HG03521 (cell line): ENCODE data around the gene ACTR6.
"Not testable (repeated sequence)": the region's sequence is repeated elsewhere in the genome, so short reads cannot be mapped to it uniquely, and the experiment has no call there.

ENCODE experiments used
- ATAC-seq: cut with Tn5 transposase; IDR thresholded peaks from one replicate; pipeline ENCODE4 v1.9.1; 2021; ENCODE audit warnings: mild to moderate bottlenecking, moderate library complexity; ENCODE audit not compliant: unreplicated experiment

Gene ACTR6

DNA sequence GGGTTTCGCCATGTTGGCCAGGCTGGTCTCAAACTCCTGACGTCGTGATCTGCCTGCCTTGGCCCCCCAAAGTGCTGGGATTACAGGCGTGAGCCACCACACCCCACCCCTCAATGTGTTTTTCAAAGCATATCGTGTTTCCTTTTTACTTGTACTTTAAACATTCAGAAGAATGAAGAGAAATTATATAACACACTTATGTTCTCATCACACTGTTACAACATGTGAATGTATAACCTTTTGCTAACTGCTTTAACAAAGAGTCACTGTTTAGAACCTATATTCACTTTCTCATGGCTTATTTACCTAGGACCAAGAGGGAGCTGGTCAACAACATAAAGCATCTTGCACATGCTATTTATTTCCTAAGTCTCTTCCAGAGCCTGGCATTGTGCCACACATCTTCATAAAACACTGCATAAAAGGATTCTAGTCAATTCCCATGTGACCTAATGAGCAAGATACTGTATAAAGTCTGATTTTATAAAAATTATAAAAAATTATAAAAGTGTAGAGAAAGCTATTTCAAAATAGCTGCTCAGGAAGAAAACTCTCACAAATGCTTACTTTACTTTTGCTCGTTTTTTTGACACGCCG, 16.0 kb upstream of the ACTR6 start:
- ATAC-seq, result no peak

DNA sequence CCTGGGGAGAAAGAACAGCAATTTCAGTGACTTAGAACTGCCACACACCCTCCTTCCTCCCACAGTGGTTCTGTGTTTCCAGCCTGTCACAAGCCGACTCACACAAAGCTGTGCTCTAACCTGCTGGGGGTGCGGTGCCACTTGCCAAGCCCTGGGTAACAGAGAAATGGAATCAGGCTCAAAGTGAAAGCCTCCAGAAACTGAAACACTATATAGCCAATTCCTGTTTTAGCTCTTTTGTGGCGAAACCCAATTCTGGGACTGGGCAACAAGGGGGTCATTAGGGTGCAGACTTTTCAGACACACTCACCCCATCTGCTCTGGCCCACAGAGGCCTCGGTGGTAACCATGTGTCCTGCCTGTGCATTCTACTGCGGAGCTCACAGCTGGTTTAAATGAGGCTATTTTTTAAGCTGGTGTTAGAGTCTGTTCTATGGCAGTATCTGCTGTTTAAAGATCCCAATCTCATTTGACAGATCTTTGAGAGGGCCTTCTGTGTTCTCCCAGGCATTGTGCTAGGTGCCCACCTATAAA, 15.2 kb upstream of the ACTR6 start:
- peak; percentile 49 for ATAC-seq

- no peak for ATAC-seq
Measured at GRCh38 chr12:100186071-100186470, 14.5 kb upstream of the ACTR6 start.

GRCh38 chr12:100187068-100187467, 13.5 kb upstream of the ACTR6 start:
- no peak for ATAC-seq

GRCh38 chr12:100187857-100188519, 12.6 kb upstream of the ACTR6 start:
- no peak for ATAC-seq

DNA sequence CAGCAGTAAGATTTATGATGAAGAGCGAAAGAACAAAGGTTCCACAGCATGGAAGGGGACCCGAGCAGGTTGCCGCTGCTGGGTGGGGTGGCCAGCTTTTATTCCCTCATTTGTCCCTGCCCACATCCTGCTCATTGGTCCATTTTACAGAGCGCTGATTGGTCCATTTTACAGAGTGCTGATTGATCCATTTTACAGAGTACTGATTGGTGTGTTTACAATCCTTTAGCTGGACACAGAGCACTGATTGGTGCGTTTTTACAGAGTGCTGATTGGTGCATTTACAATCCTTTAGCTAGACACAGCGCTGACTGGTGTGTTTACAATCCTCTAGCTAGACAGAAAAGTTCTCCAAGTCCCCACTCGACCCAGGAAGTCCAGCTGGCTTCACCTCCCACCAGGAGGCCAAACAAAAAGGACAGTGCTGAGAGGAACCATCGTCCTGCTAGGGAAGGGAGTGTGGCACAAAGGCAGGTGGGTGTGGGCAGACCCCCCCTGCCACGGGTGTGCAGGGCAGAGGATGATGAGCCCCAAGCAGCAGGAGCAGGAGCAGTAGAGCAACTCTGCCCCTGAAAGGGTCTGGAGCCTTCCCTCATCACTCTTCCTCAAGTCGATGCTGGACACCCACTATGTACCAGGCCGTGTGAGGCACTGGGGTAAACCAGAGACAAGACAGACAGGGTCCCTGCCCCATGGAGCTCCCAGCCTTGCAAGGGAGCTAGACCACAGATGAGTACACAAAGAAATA, 11.6 kb upstream of the ACTR6 start:
- not testable (repeated sequence) for ATAC-seq

- ATAC-seq, result no peak
Measured at GRCh38 chr12:100189636-100190394, 10.8 kb upstream of the ACTR6 start.

- no peak for ATAC-seq
Measured at GRCh38 chr12:100193085-100193484, 7.5 kb upstream of the ACTR6 start.

GRCh38 chr12:100197486-100197885, 3.1 kb upstream of the ACTR6 start:
- ATAC-seq, result no peak

GRCh38 chr12:100199023-100199346, 1.6 kb upstream of the ACTR6 start:
- ATAC-seq, result peak; percentile 1

- peak; percentile 66 for ATAC-seq
Measured at GRCh38 chr12:100199347-100200149, 1.1 kb upstream of the ACTR6 start.

DNA sequence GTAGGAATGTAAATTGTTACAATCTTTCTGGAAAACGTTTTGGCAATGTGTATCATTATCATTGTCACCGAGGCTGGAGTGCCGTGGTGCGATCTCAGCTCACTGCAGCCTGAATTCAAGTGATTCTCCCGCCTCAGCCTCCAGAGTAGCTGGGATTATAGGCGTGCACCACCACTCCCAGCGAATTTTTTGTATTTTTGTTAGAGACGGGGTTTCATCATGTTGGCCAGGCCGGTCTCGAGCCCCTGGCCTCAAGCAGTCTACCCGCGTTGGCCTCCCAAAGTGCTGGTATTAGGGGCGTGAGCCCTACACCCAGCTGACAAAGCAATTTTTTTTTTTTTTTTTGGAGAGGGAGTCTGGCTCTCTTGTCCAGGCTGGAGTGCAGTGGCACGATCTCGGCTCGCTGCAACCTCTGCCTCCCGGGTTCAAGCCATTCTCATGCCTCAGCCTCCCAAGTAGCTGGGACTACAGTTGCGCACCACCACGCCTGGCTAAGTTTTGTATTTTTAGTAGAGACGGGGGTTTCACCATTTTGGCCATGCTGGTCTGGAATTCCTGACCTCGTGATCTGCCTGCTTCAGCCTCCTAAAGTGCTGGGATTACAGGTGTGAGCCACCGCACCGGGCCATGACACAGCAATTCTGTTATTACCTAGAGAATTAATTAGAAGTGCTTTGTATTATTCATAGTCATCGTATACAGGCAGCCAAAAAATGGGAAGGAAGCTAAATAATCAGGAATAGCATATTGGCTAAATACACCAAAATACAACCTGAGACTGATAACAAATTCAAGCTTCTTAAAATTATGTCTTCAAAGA, 1.2 kb downstream of the ACTR6 start:
- no peak for ATAC-seq

GRCh38 chr12:100207311-100207710, 6.7 kb downstream of the ACTR6 start:
- ATAC-seq, result no peak

- no peak for ATAC-seq
Measured at GRCh38 chr12:100208834-100209233, 8.2 kb downstream of the ACTR6 start.

DNA sequence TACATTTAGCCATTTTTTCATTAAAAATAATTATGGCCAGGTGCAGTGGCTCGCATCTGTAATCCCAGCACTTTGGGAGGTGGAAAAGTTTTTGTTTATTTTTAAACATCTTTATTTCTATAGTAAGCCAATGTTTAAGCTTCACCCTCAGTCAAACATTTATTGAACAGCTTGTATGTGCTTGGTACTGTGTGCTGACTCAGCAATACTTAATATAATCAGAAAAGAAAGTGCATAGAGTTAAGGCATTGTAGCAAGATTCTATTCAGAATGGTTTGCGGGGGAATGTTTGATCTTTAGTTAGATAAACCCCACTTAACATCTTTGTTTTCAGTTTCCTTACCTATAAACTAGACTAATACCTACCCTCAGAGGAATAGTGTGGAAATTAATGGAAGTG, 11.1 kb downstream of the ACTR6 start:
- no peak for ATAC-seq

- ATAC-seq, result no peak
Measured at GRCh38 chr12:100213016-100213891, 12.6 kb downstream of the ACTR6 start.

DNA sequence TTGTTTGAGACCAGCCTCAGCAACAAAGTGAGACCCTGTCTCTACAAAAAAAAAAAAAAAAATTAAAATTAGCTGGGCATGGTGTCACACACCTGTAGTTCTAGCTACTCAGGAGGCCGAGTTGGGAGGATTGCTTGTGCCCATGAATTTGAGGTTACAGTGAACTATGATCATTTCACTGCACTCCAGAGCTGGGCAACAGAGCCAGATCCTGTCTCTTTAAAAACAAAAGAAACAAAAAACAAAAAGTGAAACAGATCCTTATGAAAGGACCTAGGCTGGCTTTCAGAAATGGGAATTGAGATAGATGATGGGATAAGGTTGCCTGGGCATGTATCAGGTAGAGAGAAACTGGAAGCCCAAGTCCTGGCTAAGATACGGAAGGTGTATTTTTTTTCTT, 13.9 kb downstream of the ACTR6 start:
- ATAC-seq, result no peak

GRCh38 chr12:100215209-100215608, 14.6 kb downstream of the ACTR6 start:
- no peak for ATAC-seq

GRCh38 chr12:100216337-100216736, 15.7 kb downstream of the ACTR6 start:
- ATAC-seq, result no peak
